ENCODE results near the gene ARRB1. TPM values are rescaled to one million over a fixed set of nuclear protein-coding genes. Genes with fewer than 3 reads are reported as not detected.

The ARRB1 gene
- total and polyA plus RNA-seq, 10 of the 15 experiments (the other 5 are each of a cell fraction or from before 2014, with no cell fraction given): 0.39 to 12.9 (median 1.7) TPM

- intact Hi-C loops (cut with micrococcal nuclease; ENCODE audit: unreplicated experiment) (no loop called here), in situ Hi-C loops (cut with MboI) (no loop called here)
- FAIRE-seq (no peak), ATAC-seq (no peak), DNase-seq (ENCODE audit: low read depth, low spot score) (no peak)
- TF ChIP-seq, protein P1, sequence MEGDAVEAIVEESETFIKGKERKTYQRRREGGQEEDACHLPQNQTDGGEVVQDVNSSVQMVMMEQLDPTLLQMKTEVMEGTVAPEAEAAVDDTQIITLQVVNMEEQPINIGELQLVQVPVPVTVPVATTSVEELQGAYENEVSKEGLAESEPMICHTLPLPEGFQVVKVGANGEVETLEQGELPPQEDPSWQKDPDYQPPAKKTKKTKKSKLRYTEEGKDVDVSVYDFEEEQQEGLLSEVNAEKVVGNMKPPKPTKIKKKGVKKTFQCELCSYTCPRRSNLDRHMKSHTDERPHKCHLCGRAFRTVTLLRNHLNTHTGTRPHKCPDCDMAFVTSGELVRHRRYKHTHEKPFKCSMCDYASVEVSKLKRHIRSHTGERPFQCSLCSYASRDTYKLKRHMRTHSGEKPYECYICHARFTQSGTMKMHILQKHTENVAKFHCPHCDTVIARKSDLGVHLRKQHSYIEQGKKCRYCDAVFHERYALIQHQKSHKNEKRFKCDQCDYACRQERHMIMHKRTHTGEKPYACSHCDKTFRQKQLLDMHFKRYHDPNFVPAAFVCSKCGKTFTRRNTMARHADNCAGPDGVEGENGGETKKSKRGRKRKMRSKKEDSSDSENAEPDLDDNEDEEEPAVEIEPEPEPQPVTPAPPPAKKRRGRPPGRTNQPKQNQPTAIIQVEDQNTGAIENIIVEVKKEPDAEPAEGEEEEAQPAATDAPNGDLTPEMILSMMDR (IDR thresholded peaks at IDR 0.05 in 2 of 3, conservative IDR thresholded peaks at IDR 0.05 in 1 of 3; ENCODE audit: control insufficient read depth in 2 of 3, extremely low read depth in 1 of 3, insufficient read depth in 1 of 3, low read depth in 3 of 3, low read length in 3 of 3): no peak
- TF ChIP-seq MEF2A (IDR thresholded peaks at IDR 0.05; ENCODE audit: insufficient read depth, low read depth, low read length): no peak
- no peak for TF ChIP-seq ZNF207 (IDR thresholded peaks at IDR 0.05; ENCODE audit: borderline replicate concordance)
- TF ChIP-seq, protein P2, sequence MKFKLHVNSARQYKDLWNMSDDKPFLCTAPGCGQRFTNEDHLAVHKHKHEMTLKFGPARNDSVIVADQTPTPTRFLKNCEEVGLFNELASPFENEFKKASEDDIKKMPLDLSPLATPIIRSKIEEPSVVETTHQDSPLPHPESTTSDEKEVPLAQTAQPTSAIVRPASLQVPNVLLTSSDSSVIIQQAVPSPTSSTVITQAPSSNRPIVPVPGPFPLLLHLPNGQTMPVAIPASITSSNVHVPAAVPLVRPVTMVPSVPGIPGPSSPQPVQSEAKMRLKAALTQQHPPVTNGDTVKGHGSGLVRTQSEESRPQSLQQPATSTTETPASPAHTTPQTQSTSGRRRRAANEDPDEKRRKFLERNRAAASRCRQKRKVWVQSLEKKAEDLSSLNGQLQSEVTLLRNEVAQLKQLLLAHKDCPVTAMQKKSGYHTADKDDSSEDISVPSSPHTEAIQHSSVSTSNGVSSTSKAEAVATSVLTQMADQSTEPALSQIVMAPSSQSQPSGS (IDR thresholded peaks at IDR 0.05; ENCODE audit: low read length): no peak
- TF ChIP-seq CHD4 (IDR thresholded peaks at IDR 0.05): no peak
- TF ChIP-seq YY1 (IDR thresholded peaks at IDR 0.05; ENCODE audit: low read depth, low read length): no peak
- no peak for TF ChIP-seq STAT3 (IDR thresholded peaks at IDR 0.05; ENCODE audit: low read depth, low read length)
- TF ChIP-seq RCOR1 (conservative IDR thresholded peaks at IDR 0.05; ENCODE audit: low read depth, low read length): no peak
- no peak for TF ChIP-seq ESRRA (IDR thresholded peaks at IDR 0.05; ENCODE audit: low read length)
- TF ChIP-seq CEBPB (IDR thresholded peaks at IDR 0.05; ENCODE audit: borderline replicate concordance in 1 of 2, low read depth in 2 of 2, low read length in 2 of 2): no peak
- no peak for TF ChIP-seq IKZF2 (IDR thresholded peaks at IDR 0.05)
- TF ChIP-seq, protein P3, sequence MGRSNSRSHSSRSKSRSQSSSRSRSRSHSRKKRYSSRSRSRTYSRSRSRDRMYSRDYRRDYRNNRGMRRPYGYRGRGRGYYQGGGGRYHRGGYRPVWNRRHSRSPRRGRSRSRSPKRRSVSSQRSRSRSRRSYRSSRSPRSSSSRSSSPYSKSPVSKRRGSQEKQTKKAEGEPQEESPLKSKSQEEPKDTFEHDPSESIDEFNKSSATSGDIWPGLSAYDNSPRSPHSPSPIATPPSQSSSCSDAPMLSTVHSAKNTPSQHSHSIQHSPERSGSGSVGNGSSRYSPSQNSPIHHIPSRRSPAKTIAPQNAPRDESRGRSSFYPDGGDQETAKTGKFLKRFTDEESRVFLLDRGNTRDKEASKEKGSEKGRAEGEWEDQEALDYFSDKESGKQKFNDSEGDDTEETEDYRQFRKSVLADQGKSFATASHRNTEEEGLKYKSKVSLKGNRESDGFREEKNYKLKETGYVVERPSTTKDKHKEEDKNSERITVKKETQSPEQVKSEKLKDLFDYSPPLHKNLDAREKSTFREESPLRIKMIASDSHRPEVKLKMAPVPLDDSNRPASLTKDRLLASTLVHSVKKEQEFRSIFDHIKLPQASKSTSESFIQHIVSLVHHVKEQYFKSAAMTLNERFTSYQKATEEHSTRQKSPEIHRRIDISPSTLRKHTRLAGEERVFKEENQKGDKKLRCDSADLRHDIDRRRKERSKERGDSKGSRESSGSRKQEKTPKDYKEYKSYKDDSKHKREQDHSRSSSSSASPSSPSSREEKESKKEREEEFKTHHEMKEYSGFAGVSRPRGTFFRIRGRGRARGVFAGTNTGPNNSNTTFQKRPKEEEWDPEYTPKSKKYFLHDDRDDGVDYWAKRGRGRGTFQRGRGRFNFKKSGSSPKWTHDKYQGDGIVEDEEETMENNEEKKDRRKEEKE (IDR thresholded peaks at IDR 0.05): no peak
- TF ChIP-seq PAX5 (IDR thresholded peaks at IDR 0.05; ENCODE audit: borderline replicate concordance, low read depth, low read length): no peak
- Histone ChIP-seq H3K9me3 (replicated peaks; ENCODE audit: control insufficient read depth, insufficient read depth, low read length) (no peaks in the 10 kb centered on the region), H3K36me3 (ENCODE audit: control insufficient read depth in 2 of 2, insufficient read depth in 2 of 2, low read length in 1 of 2) (no peaks in the 10 kb centered on the region), H3K9ac (ENCODE audit: control insufficient read depth, insufficient read depth, low read length) (no peak overlapping the region), H2AFZ (ENCODE audit: control insufficient read depth, low read depth, low read length) (no peak overlapping the region), H3K27me3 (replicated peaks in 1 of 2; ENCODE audit: control insufficient read depth in 2 of 2, insufficient read depth in 2 of 2, low read length in 1 of 2) (no peaks in the 10 kb centered on the region; a peak in 1 of 4 replicates), H4K20me1 (ENCODE audit: control insufficient read depth, insufficient read depth) (no peaks in the 10 kb centered on the region), H3K79me2 (ENCODE audit: control insufficient read depth, insufficient read depth, low read length) (no peaks in the 10 kb centered on the region), H3K27ac (ENCODE audit: control insufficient read depth, insufficient read depth) (no peak overlapping the region), H3K4me3 (no peak overlapping the region), H3K4me1 (ENCODE audit: control insufficient read depth, insufficient read depth, low read length) (no peaks in the 10 kb centered on the region), H3K4me2 (ENCODE audit: control insufficient read depth, insufficient read depth) (no peak overlapping the region)
- BruUV-seq (replicated peaks): no TSS peak
- CTCF ChIA-PET: interaction anchor here (1.0 to 1.4 kb wide), 4 partner anchors 15 to 289 kb away, joined by 3 to 4 read pairs (median 3); no protein-coding TSS in a partner anchor
- POLR2A ChIA-PET: no interaction called here
- WGBS (ENCODE audit: insufficient coverage, insufficient replicate concordance, low lambda C conversion rate, missing lambda C conversion rate): 0% methylated on average over 2 of the region's 2 CpGs
- RAD21 ChIA-PET (ENCODE audit: unreplicated experiment): no interaction called here
- SMC1A ChIA-PET (ENCODE audit: uncharacterized antibody, unreplicated experiment): no interaction called here
These were observed 131.6 kb downstream of the ARRB1 start for GRCh38 chr11:75219869-75220268.

All from GM12878 (cell line).